ENCODE measurements around the gene TMEM86A. TPM values are rescaled to one million over a fixed set of nuclear protein-coding genes. Genes with fewer than 3 reads are reported as not detected.

TMEM86A gene
- total RNA-seq, 4 donors from 2014 or later: 5.8 to 13.2 (median 6.2) TPM

DNA sequence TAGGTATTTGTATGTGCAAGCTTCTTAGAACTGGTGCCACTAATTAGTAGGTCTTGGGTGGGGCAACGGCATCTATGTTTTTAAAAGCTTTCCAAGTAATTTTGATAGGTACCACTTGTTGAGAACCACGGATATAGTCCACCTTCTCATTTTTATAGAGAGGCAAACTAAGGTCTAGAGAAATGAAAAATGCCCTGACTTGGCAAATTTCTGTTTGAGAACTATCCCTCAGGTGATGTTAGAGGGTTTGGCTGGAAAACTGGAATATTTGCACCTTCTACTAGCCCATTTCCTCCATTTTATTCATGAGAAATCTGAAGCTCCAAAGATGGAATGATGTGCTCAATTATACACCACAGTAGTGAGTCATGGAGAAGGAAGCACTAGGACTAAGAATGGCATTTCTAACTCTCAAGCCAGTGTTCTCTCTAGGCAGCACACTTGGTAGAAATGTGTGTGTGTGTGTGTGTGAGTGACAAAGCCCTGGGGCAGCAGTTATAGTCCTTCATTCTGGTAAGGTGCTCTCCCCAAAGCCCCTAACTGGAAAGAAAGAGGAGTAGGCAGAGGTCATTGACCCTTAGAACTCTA, 1.8 kb upstream of the TMEM86A start:
- Histone ChIP-seq H3K4me1 (peaks cover 6 to 13% of the 10 kb centered on the region in 2 donors), H3K27ac (no peak overlapping the region), H3K9me3 (no peaks in the 10 kb centered on the region), H3K27me3 (no peaks in the 10 kb centered on the region), H3K4me3 (replicated peaks in 1 of 3) (no peak overlapping the region), H3K36me3 (peaks cover 0 to 4% of the 10 kb centered on the region in 2 donors)
- intact Hi-C loops (cut with DNase I): no loop called here
- no peak for TF ChIP-seq POLR2A (IDR thresholded peaks at IDR 0.05)
- DNase-seq: no peak
- WGBS, 2 donors: 68 to 79% methylated on average over 2 of the region's 2 CpGs

DNA sequence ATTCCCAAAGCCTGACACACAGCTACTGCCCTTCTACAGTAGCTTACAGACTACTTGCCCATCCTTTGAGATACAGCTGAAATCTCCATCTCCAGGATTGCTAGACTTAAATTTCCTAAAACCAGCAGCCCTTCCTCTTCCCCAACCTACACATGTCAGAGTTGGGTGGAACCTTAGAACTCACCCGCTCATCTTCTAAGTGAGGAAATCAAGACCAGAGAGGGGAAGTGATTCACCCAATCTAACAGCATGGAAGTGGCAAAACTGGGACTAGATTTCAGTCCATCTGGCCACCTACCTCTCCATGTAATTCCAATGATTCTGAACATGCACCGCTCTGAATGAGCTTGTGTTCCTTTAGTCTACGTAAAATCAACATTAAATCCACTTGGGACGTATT, 1.0 kb upstream of the TMEM86A start:
- Histone ChIP-seq H3K9me3 (no peaks in the 10 kb centered on the region), H3K4me3 (replicated peaks in 1 of 3) (no peak overlapping the region), H3K4me1 (peaks cover 6 to 13% of the 10 kb centered on the region in 2 donors), H3K27me3 (no peaks in the 10 kb centered on the region), H3K36me3 (peaks cover 0 to 7% of the 10 kb centered on the region in 2 donors), H3K27ac (no peak overlapping the region)
- WGBS, 2 donors: 80 to 89% methylated on average over 4 of the region's 4 CpGs
- intact Hi-C loops (cut with DNase I): no loop called here
- TF ChIP-seq, protein P1, sequence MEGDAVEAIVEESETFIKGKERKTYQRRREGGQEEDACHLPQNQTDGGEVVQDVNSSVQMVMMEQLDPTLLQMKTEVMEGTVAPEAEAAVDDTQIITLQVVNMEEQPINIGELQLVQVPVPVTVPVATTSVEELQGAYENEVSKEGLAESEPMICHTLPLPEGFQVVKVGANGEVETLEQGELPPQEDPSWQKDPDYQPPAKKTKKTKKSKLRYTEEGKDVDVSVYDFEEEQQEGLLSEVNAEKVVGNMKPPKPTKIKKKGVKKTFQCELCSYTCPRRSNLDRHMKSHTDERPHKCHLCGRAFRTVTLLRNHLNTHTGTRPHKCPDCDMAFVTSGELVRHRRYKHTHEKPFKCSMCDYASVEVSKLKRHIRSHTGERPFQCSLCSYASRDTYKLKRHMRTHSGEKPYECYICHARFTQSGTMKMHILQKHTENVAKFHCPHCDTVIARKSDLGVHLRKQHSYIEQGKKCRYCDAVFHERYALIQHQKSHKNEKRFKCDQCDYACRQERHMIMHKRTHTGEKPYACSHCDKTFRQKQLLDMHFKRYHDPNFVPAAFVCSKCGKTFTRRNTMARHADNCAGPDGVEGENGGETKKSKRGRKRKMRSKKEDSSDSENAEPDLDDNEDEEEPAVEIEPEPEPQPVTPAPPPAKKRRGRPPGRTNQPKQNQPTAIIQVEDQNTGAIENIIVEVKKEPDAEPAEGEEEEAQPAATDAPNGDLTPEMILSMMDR (IDR thresholded peaks at IDR 0.05): no peak
- TF ChIP-seq POLR2A (IDR thresholded peaks at IDR 0.05): no peak
- DNase-seq: no peak

DNA sequence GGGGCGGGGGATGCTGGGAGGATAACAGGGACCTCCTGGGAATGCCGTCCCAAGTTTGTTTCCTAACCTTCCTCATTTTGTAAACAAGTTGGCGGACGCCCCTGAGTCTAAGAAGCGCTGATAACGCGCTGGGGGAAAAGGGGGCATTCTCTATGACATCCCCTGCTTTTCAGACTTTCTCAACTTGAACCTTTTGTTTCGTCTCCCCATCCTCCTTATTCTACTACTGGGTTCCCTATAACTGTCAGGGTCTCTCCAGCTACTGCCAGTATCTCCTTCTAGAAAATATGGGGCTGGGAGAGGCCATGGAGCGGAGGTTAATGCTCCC, 654 bp downstream of the TMEM86A start:
- Histone ChIP-seq H3K9me3 (no peaks in the 10 kb centered on the region), H3K27me3 (no peaks in the 10 kb centered on the region), H3K4me3 (replicated peaks in 1 of 3) (peak overlapping the region; percentile 71 to 85 (median 84)), H3K36me3 (peaks cover 0 to 7% of the 10 kb centered on the region in 2 donors), H3K4me1 (peaks cover 6 to 13% of the 10 kb centered on the region in 2 donors), H3K27ac (peak overlapping the region in 2 of 3 donors; percentile 54 to 67)
- WGBS, 2 donors: 11 to 20% methylated on average over 9 of the region's 9 CpGs
- intact Hi-C loops (cut with DNase I): no loop called here
- TF ChIP-seq, protein P1 (IDR thresholded peaks at IDR 0.05): no peak
- no peak for TF ChIP-seq POLR2A (IDR thresholded peaks at IDR 0.05)
- DNase-seq: no peak

DNA sequence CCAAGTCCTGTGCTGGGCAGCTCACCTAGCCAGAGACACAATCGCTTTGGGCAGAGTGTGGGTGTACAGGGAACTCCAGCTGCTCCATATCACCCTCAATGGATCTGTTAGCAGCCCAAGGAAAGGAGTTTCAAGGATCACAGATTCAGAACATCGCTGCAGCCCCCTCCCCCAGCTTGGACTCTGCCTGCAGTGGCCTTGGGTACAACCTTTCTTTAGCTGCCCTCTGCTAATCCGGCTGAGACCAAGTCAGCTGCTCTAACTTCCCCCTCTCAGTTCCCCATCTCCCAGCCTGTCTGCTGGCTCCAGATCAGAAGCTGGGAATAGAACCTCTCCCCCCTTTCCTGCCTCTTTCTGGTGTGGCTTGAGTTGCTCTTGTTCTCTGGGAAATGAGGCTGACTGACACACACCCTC, 1.3 kb downstream of the TMEM86A start:
- Histone ChIP-seq H3K36me3 (peaks cover 0 to 7% of the 10 kb centered on the region in 2 donors), H3K9me3 (no peaks in the 10 kb centered on the region), H3K4me1 (peaks cover 10 to 20% of the 10 kb centered on the region in 2 donors), H3K27me3 (no peaks in the 10 kb centered on the region), H3K4me3 (replicated peaks in 1 of 3) (peak overlapping the region in 1 of 3 donors; percentile 84), H3K27ac (peak overlapping the region in 1 of 3 donors; percentile 54)
- DNase-seq: no peak
- WGBS, 2 donors: 60 to 72% methylated on average over 3 of the region's 3 CpGs
- intact Hi-C loops (cut with DNase I): loop anchor here (5.0 kb wide), 1 partner anchor 68 kb away; the partner anchor contains the start of gene SPTY2D1
- TF ChIP-seq, protein P1 (IDR thresholded peaks at IDR 0.05): no peak
- no peak for TF ChIP-seq POLR2A (IDR thresholded peaks at IDR 0.05)

DNA sequence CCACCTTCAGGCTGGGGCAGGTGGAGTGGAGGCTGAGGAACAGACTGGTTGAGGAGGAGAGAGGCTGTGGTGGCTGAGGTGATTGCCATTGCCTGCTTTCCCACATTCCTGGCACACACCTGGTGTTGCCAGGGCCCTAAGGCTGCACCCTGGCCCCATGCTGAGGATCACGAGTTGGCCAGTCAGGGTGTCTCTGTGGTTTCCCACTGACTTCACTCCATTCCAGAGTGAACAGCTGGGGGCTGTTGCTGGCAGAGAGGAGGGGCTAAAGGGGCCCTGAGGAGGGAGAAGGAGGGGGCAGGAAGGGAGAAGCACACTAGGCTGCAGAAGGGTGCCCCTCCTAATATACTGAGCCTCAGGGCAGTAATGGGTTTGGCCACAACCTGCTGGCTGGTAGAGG, 1.8 kb downstream of the TMEM86A start:
- 71 to 88% methylated on average over 1 of the region's 1 CpG for WGBS, 2 donors
- Histone ChIP-seq H3K27ac (no peak overlapping the region), H3K9me3 (no peaks in the 10 kb centered on the region), H3K4me3 (replicated peaks in 1 of 3) (no peak overlapping the region), H3K36me3 (peaks cover 0 to 7% of the 10 kb centered on the region in 2 donors), H3K4me1 (peaks cover 16 to 25% of the 10 kb centered on the region in 2 donors), H3K27me3 (no peaks in the 10 kb centered on the region)
- TF ChIP-seq, protein P1 (IDR thresholded peaks at IDR 0.05): no peak
- TF ChIP-seq POLR2A (IDR thresholded peaks at IDR 0.05): no peak
- no peak for DNase-seq
- intact Hi-C loops (cut with DNase I): loop anchor here (5.0 kb wide), 1 partner anchor 68 kb away; the partner anchor contains the start of gene SPTY2D1

Data from thyroid gland (tissue), 4 donors.